Measurements from ENCODE around the gene AP2M1. TPM values are rescaled to one million over a fixed set of nuclear protein-coding genes. Genes with fewer than 3 reads are reported as not detected.

The AP2M1 gene
- total RNA-seq, 1 donor from 2014 or later = 213 TPM

DNA sequence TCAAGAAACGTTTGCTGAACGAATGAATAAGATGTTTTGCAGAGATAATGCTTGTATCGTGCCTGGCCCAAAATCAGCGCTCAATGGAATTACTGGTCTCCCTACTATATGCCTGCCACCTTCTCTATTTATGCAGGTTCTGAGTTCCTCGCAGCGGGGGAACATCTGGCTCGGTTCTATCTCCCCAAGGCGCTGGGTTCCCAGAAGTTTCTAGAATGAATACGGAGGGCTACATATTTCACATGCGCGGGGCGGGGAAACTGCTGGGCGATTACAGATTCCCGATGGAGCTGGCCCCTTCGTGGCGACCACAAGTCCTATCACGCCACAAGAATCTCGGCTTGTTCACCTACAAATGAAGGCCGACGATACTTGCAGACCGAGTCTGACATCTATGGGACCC, 39.9 kb upstream of the AP2M1 start:
- H3K9me3 Mint-ChIP-seq (ENCODE audit: low read depth) = no peaks in the 10 kb centered on the region
- no peaks in the 10 kb centered on the region for H3K36me3 Mint-ChIP-seq (ENCODE audit: insufficient read depth)
- peak overlapping the region; percentile 96 for H3K4me3 Mint-ChIP-seq (ENCODE audit: low read depth)
- DNase-seq (ENCODE audit: low spot score, unreplicated experiment) = no peak
- H3K27me3 Mint-ChIP-seq = no peaks in the 10 kb centered on the region
- peak overlapping the region; percentile 93 for H3K27ac Mint-ChIP-seq
- TF ChIP-seq, protein P1, sequence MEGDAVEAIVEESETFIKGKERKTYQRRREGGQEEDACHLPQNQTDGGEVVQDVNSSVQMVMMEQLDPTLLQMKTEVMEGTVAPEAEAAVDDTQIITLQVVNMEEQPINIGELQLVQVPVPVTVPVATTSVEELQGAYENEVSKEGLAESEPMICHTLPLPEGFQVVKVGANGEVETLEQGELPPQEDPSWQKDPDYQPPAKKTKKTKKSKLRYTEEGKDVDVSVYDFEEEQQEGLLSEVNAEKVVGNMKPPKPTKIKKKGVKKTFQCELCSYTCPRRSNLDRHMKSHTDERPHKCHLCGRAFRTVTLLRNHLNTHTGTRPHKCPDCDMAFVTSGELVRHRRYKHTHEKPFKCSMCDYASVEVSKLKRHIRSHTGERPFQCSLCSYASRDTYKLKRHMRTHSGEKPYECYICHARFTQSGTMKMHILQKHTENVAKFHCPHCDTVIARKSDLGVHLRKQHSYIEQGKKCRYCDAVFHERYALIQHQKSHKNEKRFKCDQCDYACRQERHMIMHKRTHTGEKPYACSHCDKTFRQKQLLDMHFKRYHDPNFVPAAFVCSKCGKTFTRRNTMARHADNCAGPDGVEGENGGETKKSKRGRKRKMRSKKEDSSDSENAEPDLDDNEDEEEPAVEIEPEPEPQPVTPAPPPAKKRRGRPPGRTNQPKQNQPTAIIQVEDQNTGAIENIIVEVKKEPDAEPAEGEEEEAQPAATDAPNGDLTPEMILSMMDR (IDR thresholded peaks at IDR 0.05; ENCODE audit: unreplicated experiment) = no peak
- peaks cover 22% of the 10 kb centered on the region for H3K4me1 Mint-ChIP-seq (ENCODE audit: low read depth)

DNA sequence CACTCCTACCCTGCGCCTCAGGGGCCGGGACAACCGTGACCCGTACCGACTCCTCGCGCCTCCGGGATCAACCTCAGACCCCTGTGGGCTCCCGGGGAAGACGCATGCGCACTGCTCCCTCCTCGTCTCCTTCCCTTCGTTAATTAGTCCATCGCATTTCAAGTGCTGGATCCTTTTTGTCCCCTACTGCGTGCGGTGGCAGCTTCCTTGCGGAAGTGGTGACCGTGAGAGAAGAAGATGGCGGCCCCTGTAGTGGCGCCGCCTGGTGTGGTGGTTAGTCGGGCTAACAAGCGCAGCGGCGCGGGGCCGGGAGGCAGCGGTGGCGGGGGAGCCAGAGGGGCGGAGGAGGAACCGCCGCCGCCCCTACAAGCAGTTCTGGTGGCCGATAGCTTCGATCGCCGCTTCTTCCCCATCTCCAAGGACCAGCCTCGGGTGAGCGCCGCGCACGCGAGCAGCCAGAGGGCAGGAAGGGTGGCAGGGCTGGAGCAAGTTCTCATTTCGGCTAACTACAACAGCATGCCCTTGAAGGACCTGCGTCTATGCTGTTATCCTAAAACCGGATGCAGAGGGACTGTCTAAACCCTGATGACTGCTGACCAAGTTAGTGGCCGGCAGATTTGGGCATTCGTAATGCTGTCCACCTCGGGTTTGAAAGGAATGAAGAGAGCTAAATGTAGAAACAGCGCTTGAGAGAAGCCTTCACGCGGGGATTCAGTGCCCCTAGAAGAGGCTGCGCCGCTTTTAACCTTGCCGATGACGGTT, 39.3 kb upstream of the AP2M1 start, which contains the start of gene EIF2B5:
Gene EIF2B5, plus strand, starts transcription at position 210 of the 762 bp plus-strand sequence. Its CDS starts 28 bp downstream, at position 238.
- peak within 1 kb of the TSS; percentile 96 for H3K4me3 Mint-ChIP-seq (ENCODE audit: low read depth)
- H3K27ac Mint-ChIP-seq = peak within 1 kb of the TSS; percentile 93
- no peaks in the 10 kb centered on the region for H3K27me3 Mint-ChIP-seq
- DNase-seq (ENCODE audit: low spot score, unreplicated experiment) = peak; percentile 86
- TF ChIP-seq, protein P1 (IDR thresholded peaks at IDR 0.05; ENCODE audit: unreplicated experiment) = peak; percentile 49
- H3K9me3 Mint-ChIP-seq (ENCODE audit: low read depth) = no peaks in the 10 kb centered on the region
- peaks cover 22% of the 10 kb centered on the region for H3K4me1 Mint-ChIP-seq (ENCODE audit: low read depth)
- peaks cover 3% of the 10 kb centered on the region for H3K36me3 Mint-ChIP-seq (ENCODE audit: insufficient read depth)

DNA sequence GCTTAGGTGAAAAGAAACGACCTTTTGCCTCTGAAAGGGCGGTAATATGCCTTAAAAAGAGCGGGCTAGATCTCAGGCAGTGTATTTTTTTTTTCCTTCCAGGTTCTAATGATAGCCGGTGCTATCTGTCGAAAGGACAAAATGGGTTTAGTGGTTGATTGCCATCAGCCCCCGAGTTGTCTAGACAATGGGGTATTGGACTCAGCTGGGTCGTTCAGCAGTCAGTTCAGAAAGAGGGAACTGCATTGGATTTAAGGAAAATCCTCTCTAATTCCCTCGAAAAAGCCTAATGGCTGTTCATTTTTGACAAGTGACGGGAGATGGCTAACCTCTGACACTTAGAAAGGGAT, 38.8 kb upstream of the AP2M1 start:
- Mint-ChIP-seq H3K27ac (peak overlapping the region; percentile 93), H3K36me3 (ENCODE audit: insufficient read depth) (peaks cover 3% of the 10 kb centered on the region)

DNA sequence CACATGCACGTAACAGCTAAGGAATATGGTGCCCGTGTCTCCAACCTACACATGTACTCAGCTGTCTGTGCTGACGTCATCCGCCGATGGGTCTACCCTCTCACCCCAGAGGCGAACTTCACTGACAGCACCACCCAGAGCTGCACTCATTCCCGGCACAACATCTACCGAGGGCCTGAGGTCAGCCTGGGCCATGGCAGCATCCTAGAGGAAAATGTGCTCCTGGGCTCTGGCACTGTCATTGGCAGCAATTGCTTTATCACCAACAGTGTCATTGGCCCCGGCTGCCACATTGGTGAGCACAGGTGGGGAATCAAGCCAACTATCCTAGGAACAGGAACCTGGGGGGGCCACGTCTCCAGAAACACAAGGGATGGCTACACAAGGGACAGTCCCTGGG, 34.2 kb upstream of the AP2M1 start:
- TF ChIP-seq, protein P1 (IDR thresholded peaks at IDR 0.05; ENCODE audit: unreplicated experiment) = no peak
- Mint-ChIP-seq H3K4me3 (ENCODE audit: low read depth) (no peak overlapping the region), H3K4me1 (ENCODE audit: low read depth) (peaks cover 14% of the 10 kb centered on the region), H3K27me3 (no peaks in the 10 kb centered on the region), H3K27ac (no peak overlapping the region), H3K36me3 (ENCODE audit: insufficient read depth) (peaks cover 11% of the 10 kb centered on the region), H3K9me3 (ENCODE audit: low read depth) (no peaks in the 10 kb centered on the region)
- DNase-seq (ENCODE audit: low spot score, unreplicated experiment) = no peak

More for the DNA sequence above, 38.8 kb upstream of the AP2M1 start:
- no peak for DNase-seq (ENCODE audit: low spot score, unreplicated experiment)
- Mint-ChIP-seq H3K4me3 (ENCODE audit: low read depth) (peak overlapping the region; percentile 96), H3K4me1 (ENCODE audit: low read depth) (peaks cover 22% of the 10 kb centered on the region), H3K9me3 (ENCODE audit: low read depth) (no peaks in the 10 kb centered on the region), H3K27me3 (no peaks in the 10 kb centered on the region)
- TF ChIP-seq, protein P1 (IDR thresholded peaks at IDR 0.05; ENCODE audit: unreplicated experiment) = no peak

DNA sequence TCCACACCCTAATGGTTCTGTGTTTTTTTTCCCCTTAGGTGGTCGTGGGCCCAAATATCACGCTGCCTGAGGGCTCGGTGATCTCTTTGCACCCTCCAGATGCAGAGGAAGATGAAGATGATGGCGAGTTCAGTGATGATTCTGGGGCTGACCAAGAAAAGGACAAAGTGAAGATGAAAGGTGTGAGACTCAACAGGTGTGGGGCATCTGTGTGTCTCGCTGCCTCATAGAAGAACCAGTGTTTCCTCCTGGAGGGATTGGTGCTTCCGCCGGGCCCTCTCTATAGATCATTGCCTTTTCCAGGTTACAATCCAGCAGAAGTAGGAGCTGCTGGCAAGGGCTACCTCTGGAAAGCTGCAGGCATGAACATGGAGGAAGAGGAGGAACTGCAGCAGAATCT, 32.5 kb upstream of the AP2M1 start:
- H3K9me3 Mint-ChIP-seq (ENCODE audit: low read depth) = no peaks in the 10 kb centered on the region
- no peaks in the 10 kb centered on the region for H3K27me3 Mint-ChIP-seq
- H3K4me3 Mint-ChIP-seq (ENCODE audit: low read depth) = no peak overlapping the region
- TF ChIP-seq, protein P1 (IDR thresholded peaks at IDR 0.05; ENCODE audit: unreplicated experiment) = no peak
- peaks cover 11% of the 10 kb centered on the region for H3K36me3 Mint-ChIP-seq (ENCODE audit: insufficient read depth)
- no peak for DNase-seq (ENCODE audit: low spot score, unreplicated experiment)
- H3K27ac Mint-ChIP-seq = peak overlapping the region; percentile 24
- H3K4me1 Mint-ChIP-seq (ENCODE audit: low read depth) = no peaks in the 10 kb centered on the region
